ENCODE results near the gene CAT.

Gene CAT

DNA sequence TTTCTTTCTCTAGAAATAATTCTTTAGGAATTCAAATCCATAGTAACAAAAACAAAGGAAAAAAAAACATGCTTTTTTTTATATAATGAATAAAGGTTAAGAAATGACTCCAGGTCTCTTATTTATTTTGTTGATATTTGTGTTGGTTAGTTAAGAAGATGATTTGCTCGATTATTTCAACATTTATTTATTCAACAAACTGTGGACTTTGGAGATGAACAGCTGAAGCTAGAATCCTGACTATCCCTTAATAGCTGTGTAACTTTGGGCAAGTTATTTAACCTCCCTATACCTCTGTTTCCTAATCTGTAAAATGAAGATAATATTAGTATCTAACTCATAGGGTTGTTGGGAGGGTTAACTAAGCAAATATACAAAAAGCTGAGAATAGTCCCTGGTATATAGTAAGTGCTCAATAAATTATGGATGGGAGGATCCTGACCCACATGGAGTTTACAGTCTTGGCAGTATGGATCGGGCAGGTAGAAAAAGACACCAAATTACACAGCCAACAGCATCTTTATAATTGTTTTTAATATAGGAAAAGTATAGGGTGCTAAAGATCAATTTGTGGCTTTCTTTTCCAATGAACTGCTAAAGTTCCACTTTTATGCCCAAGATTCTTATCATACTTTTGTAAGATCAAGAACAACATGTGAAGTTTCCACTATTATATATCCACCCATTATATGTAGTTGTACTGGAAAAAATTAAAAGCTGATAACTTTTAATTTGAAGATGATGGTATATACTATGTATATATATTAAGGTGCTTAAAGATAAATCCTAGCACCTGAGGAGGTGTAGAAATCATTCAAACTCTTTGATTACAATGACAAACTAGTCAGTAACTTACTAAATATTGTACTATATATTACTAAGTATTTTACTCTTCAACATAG lies 1.3 kb upstream of the CAT start:
- no CpG with 5 or more reads among the region's 2 CpGs for WGBS (ENCODE audit: extremely low coverage, insufficient coverage, insufficient read length)
- Histone ChIP-seq H3K27me3 (ENCODE audit: insufficient read depth, low read length) (no peaks in the 10 kb centered on the region), H3K27ac (ENCODE audit: low read depth, low read length) (no peak overlapping the region), H3K23ac (ENCODE audit: low read length) (no peak overlapping the region), H3K79me2 (ENCODE audit: control insufficient read depth, insufficient read depth, low read length, poor library complexity) (no peaks in the 10 kb centered on the region), H3K4me2 (ENCODE audit: low read length) (no peak overlapping the region), H3K9me3 (ENCODE audit: insufficient read depth, low read depth, low read length) (no peaks in the 10 kb centered on the region), H2BK5ac (ENCODE audit: low read depth, low read length, poor library complexity) (no peak overlapping the region), H3K4me1 (ENCODE audit: control insufficient read depth in 1 of 2, insufficient read depth in 2 of 2, low read length in 2 of 2) (peaks cover 0 to 2% of the 10 kb centered on the region in 2 experiments), H3K4me3 (ENCODE audit: low read depth, low read length) (no peak overlapping the region), H2AFZ (ENCODE audit: insufficient read depth, low read length, poor library complexity) (no peak overlapping the region), H3K79me1 (ENCODE audit: low read length) (no peaks in the 10 kb centered on the region), H4K12ac (ENCODE audit: low read depth, low read length) (no peak overlapping the region), H4K91ac (ENCODE audit: low read depth, low read length) (no peak overlapping the region), H4K8ac (ENCODE audit: low read depth, low read length) (no peak overlapping the region), H3K18ac (ENCODE audit: low read length) (no peak overlapping the region), H3K36me3 (ENCODE audit: control insufficient read depth in 1 of 2, insufficient read depth in 2 of 2, low read length in 2 of 2) (no peaks in the 10 kb centered on the region), H2BK120ac (ENCODE audit: insufficient read depth, low read length, poor library complexity) (no peak overlapping the region), H2AK5ac (ENCODE audit: low read length) (no peak overlapping the region), H3K4ac (ENCODE audit: low read depth, low read length) (no peak overlapping the region), H3K9ac (ENCODE audit: low read length) (no peak overlapping the region), H2BK12ac (ENCODE audit: low read length) (no peak overlapping the region), H3K14ac (ENCODE audit: low read length) (no peak overlapping the region)
- no peak for DNase-seq

GRCh38 chr11:34439610-34440198 lies 970 bp downstream of the CAT start:
- H3K27me3 ChIP-seq (ENCODE audit: insufficient read depth, low read length): no peaks in the 10 kb centered on the region
- H2AK5ac ChIP-seq (ENCODE audit: low read length): no peak overlapping the region
- H3K27ac ChIP-seq (ENCODE audit: low read depth, low read length): no peak overlapping the region
- no peak overlapping the region for H4K8ac ChIP-seq (ENCODE audit: low read depth, low read length)
- H2BK5ac ChIP-seq (ENCODE audit: low read depth, low read length, poor library complexity): no peak overlapping the region
- H3K4ac ChIP-seq (ENCODE audit: low read depth, low read length): no peak overlapping the region
- peaks cover 0 to 2% of the 10 kb centered on the region in 2 experiments for H3K4me1 ChIP-seq (ENCODE audit: control insufficient read depth in 1 of 2, insufficient read depth in 2 of 2, low read length in 2 of 2)
- peak in 1 of 2 donors; percentile 18 for DNase-seq
- no CpG with 5 or more reads among the region's 8 CpGs for WGBS (ENCODE audit: extremely low coverage, insufficient coverage, insufficient read length)
- H3K4me2 ChIP-seq (ENCODE audit: low read length): peak overlapping the region; percentile 75
- no peak overlapping the region for H4K12ac ChIP-seq (ENCODE audit: low read depth, low read length)
- no peaks in the 10 kb centered on the region for H3K9me3 ChIP-seq (ENCODE audit: insufficient read depth, low read depth, low read length)
- no peaks in the 10 kb centered on the region for H3K36me3 ChIP-seq (ENCODE audit: control insufficient read depth in 1 of 2, insufficient read depth in 2 of 2, low read length in 2 of 2)
- H2AFZ ChIP-seq (ENCODE audit: insufficient read depth, low read length, poor library complexity): no peak overlapping the region
- no peak overlapping the region for H3K9ac ChIP-seq (ENCODE audit: low read length)
- H4K91ac ChIP-seq (ENCODE audit: low read depth, low read length): no peak overlapping the region
- no peak overlapping the region for H2BK12ac ChIP-seq (ENCODE audit: low read length)
- H3K4me3 ChIP-seq (ENCODE audit: low read depth, low read length): no peak overlapping the region
- H3K18ac ChIP-seq (ENCODE audit: low read length): no peak overlapping the region
- H3K79me2 ChIP-seq (ENCODE audit: control insufficient read depth, insufficient read depth, low read length, poor library complexity): no peaks in the 10 kb centered on the region
- no peak overlapping the region for H2BK120ac ChIP-seq (ENCODE audit: insufficient read depth, low read length, poor library complexity)
- H3K79me1 ChIP-seq (ENCODE audit: low read length): no peaks in the 10 kb centered on the region
- no peak overlapping the region for H3K14ac ChIP-seq (ENCODE audit: low read length)
- peak overlapping the region; percentile 38 for H3K23ac ChIP-seq (ENCODE audit: low read length)

DNA sequence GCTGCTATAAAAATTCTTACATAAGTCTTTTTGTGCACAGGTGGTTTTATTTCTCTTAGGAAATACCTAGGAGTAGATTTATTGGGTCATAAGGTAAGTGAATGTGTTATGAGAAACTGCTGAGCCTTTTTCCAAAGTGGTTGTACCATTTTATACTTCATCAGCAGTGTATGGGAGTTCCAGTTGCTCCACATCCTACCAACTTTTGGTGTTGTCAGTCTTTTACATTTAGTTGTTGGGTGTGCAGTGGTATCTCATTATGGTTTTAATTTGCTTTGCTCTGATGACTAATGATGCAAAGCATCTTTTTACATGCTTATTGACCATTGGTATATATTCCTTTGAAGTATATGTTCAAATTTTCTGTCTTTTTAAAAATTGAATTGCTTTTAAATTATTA lies 3.1 kb downstream of the CAT start:
- DNase-seq: no peak
- Histone ChIP-seq H4K91ac (ENCODE audit: low read depth, low read length) (no peak overlapping the region), H4K8ac (ENCODE audit: low read depth, low read length) (no peak overlapping the region), H4K12ac (ENCODE audit: low read depth, low read length) (no peak overlapping the region), H3K36me3 (ENCODE audit: control insufficient read depth in 1 of 2, insufficient read depth in 2 of 2, low read length in 2 of 2) (no peaks in the 10 kb centered on the region), H3K4me1 (ENCODE audit: control insufficient read depth in 1 of 2, insufficient read depth in 2 of 2, low read length in 2 of 2) (peaks cover 0 to 2% of the 10 kb centered on the region in 2 experiments), H2AFZ (ENCODE audit: insufficient read depth, low read length, poor library complexity) (no peak overlapping the region), H3K9ac (ENCODE audit: low read length) (no peak overlapping the region), H2BK120ac (ENCODE audit: insufficient read depth, low read length, poor library complexity) (no peak overlapping the region), H3K27me3 (ENCODE audit: insufficient read depth, low read length) (no peaks in the 10 kb centered on the region), H3K9me3 (ENCODE audit: insufficient read depth, low read depth, low read length) (no peaks in the 10 kb centered on the region), H3K18ac (ENCODE audit: low read length) (no peak overlapping the region), H3K4ac (ENCODE audit: low read depth, low read length) (no peak overlapping the region), H3K27ac (ENCODE audit: low read depth, low read length) (no peak overlapping the region), H3K23ac (ENCODE audit: low read length) (no peak overlapping the region), H3K4me3 (ENCODE audit: low read depth, low read length) (no peak overlapping the region), H3K4me2 (ENCODE audit: low read length) (no peak overlapping the region), H2BK5ac (ENCODE audit: low read depth, low read length, poor library complexity) (no peak overlapping the region), H2BK12ac (ENCODE audit: low read length) (no peak overlapping the region), H3K79me1 (ENCODE audit: low read length) (no peaks in the 10 kb centered on the region), H3K14ac (ENCODE audit: low read length) (no peak overlapping the region), H2AK5ac (ENCODE audit: low read length) (no peak overlapping the region), H3K79me2 (ENCODE audit: control insufficient read depth, insufficient read depth, low read length, poor library complexity) (no peaks in the 10 kb centered on the region)

DNA sequence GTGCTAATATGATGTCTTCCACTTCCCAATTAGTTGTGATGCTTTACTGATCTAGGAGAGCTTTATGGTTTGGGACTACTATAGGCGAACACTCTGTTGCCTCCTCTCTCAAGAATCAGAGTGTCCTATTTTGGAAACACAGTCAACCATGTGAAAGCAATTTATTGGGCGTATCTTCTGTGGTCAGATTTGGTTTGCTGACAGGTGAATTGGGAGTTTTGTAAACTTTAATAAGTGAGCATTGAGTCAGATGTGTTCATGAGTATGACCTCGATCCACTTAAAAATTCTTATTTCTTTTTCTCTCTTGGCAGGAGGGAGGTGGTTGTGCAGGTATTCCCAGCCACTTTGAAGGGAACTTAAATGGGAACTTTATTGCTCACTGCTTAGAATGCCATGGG lies 4.4 kb downstream of the CAT start:
- Histone ChIP-seq H3K4me3 (ENCODE audit: low read depth, low read length) (no peak overlapping the region), H2BK5ac (ENCODE audit: low read depth, low read length, poor library complexity) (no peak overlapping the region), H3K9ac (ENCODE audit: low read length) (no peak overlapping the region), H3K18ac (ENCODE audit: low read length) (no peak overlapping the region), H4K8ac (ENCODE audit: low read depth, low read length) (no peak overlapping the region), H3K14ac (ENCODE audit: low read length) (no peak overlapping the region), H3K4ac (ENCODE audit: low read depth, low read length) (no peak overlapping the region), H3K79me2 (ENCODE audit: control insufficient read depth, insufficient read depth, low read length, poor library complexity) (no peaks in the 10 kb centered on the region), H2BK12ac (ENCODE audit: low read length) (no peak overlapping the region), H3K4me1 (ENCODE audit: control insufficient read depth in 1 of 2, insufficient read depth in 2 of 2, low read length in 2 of 2) (peaks cover 0 to 2% of the 10 kb centered on the region in 2 experiments), H3K27me3 (ENCODE audit: insufficient read depth, low read length) (no peaks in the 10 kb centered on the region), H3K79me1 (ENCODE audit: low read length) (no peaks in the 10 kb centered on the region), H2BK120ac (ENCODE audit: insufficient read depth, low read length, poor library complexity) (no peak overlapping the region), H3K27ac (ENCODE audit: low read depth, low read length) (no peak overlapping the region), H4K12ac (ENCODE audit: low read depth, low read length) (no peak overlapping the region), H2AK5ac (ENCODE audit: low read length) (no peak overlapping the region), H3K23ac (ENCODE audit: low read length) (no peak overlapping the region), H3K4me2 (ENCODE audit: low read length) (no peak overlapping the region), H4K91ac (ENCODE audit: low read depth, low read length) (no peak overlapping the region), H3K36me3 (ENCODE audit: control insufficient read depth in 1 of 2, insufficient read depth in 2 of 2, low read length in 2 of 2) (no peaks in the 10 kb centered on the region), H2AFZ (ENCODE audit: insufficient read depth, low read length, poor library complexity) (no peak overlapping the region), H3K9me3 (ENCODE audit: insufficient read depth, low read depth, low read length) (no peaks in the 10 kb centered on the region)
- no CpG with 5 or more reads among the region's 3 CpGs for WGBS (ENCODE audit: extremely low coverage, insufficient coverage, insufficient read length)
- no peak for DNase-seq
